Middle frontal gyrus (tissue), 1 donor: Measurements from ENCODE around the gene SSBP2.
A peak's percentile ranks its signal among the peaks of the same experiment; 100 is the strongest.
"Not testable (repeated sequence)": the region's sequence is repeated elsewhere in the genome, so short reads cannot be mapped to it uniquely, and the experiment has no call there.

Source experiments
- DNase-seq: peaks from one replicate; pipeline ENCODE4 v3.0.0-alpha.2; 2015; ENCODE audit warnings: low spot score; ENCODE audit errors: extremely low spot score

Gene SSBP2

GRCh38 chr5:81435023-81435422 is 315.9 kb downstream of the SSBP2 start:
- no peak for DNase-seq

- no peak for DNase-seq
These were observed 320.9 kb downstream of the SSBP2 start for GRCh38 chr5:81429985-81430384.

GRCh38 chr5:81429363-81429762 is 321.5 kb downstream of the SSBP2 start:
- no peak for DNase-seq

- DNase-seq: no peak
These were observed 322.0 kb downstream of the SSBP2 start for GRCh38 chr5:81428861-81429260.

GRCh38 chr5:81428446-81428845 is 322.5 kb downstream of the SSBP2 start:
- no peak for DNase-seq

- DNase-seq: no peak
These were observed 323.3 kb downstream of the SSBP2 start for GRCh38 chr5:81427566-81427965.

GRCh38 chr5:81426359-81427030 is 324.4 kb downstream of the SSBP2 start:
- no peak for DNase-seq

- peak; percentile 63 for DNase-seq
These were observed 325.3 kb downstream of the SSBP2 start for GRCh38 chr5:81425569-81425968.

GRCh38 chr5:81424728-81425127 is 326.2 kb downstream of the SSBP2 start:
- DNase-seq: no peak

GRCh38 chr5:81422671-81423070 is 328.2 kb downstream of the SSBP2 start:
- DNase-seq: no peak

- no peak for DNase-seq
These were observed 330.7 kb downstream of the SSBP2 start for GRCh38 chr5:81420039-81420667.

- no peak for DNase-seq
These were observed 332.3 kb downstream of the SSBP2 start for GRCh38 chr5:81418606-81419005.

GRCh38 chr5:81417052-81417451 is 333.8 kb downstream of the SSBP2 start:
- no peak for DNase-seq

GRCh38 chr5:81409896-81410295 is 341.0 kb downstream of the SSBP2 start:
- no peak for DNase-seq

- no peak for DNase-seq
These were observed 341.5 kb downstream of the SSBP2 start for GRCh38 chr5:81409361-81409760.

GRCh38 chr5:81408496-81408895 is 342.4 kb downstream of the SSBP2 start:
- no peak for DNase-seq

- not testable (repeated sequence) for DNase-seq
These were observed 343.1 kb downstream of the SSBP2 start for GRCh38 chr5:81407811-81408210.

GRCh38 chr5:81405126-81405891 is 345.6 kb downstream of the SSBP2 start:
- DNase-seq: no peak

GRCh38 chr5:81402192-81402930 is 348.5 kb downstream of the SSBP2 start:
- no peak for DNase-seq

GRCh38 chr5:81401266-81401665 is 349.6 kb downstream of the SSBP2 start:
- no peak for DNase-seq

GRCh38 chr5:81400375-81400774 is 350.5 kb downstream of the SSBP2 start:
- DNase-seq: no peak

- no peak for DNase-seq
These were observed 352.2 kb downstream of the SSBP2 start for GRCh38 chr5:81398741-81399140.
